T-cell (primary cell): ENCODE results near the gene PRDM1. TPM values are rescaled to one million over a fixed set of nuclear protein-coding genes. Genes with fewer than 3 reads are reported as not detected.

Source experiments
- ATAC-seq, 4 experiments: fragments of 200-7000 bp in 3 of 4; fragments of 150-1000 bp in 1 of 4; cut with Tn5 transposase; replicated peaks in 1 of 4; 1 replicate in 3 of 4; 2 replicates in 1 of 4; pipeline ENCODE4 v1.10.0; 2021; ENCODE audit warnings: moderate library complexity in 3 of 4, mild to moderate bottlenecking in 2 of 4, moderate number of reproducible peaks in 1 of 4
- CTCF ChIA-PET, 2 donors: fragments of 300-600 bp; sonication (Branson Sonifier 250); formaldehyde crosslinking; loops; one replicate each; lab custom pipeline; 2022; ENCODE audit warnings: antibody characterized with exemption in 2 of 2; lab: Charles Lee
- POLR2A ChIA-PET, 2 donors: fragments of 300-600 bp; sonication (Branson Sonifier 250); formaldehyde crosslinking; loops; one replicate each; lab custom pipeline; 2022; ENCODE audit warnings: antibody characterized with exemption in 2 of 2; lab: Charles Lee
- DNase-seq, 35 experiments: peaks; one replicate each; pipeline versions ENCODE4 v3.0.0 to v3.0.0-alpha.2; 2013 to 2023
- H3K27ac ChIP-seq: one replicate; pipeline ENCODE4 v1.5.1; 2013; ENCODE audit warnings: low read length
- H3K27me3 ChIP-seq, 2 experiments: replicated peaks in 1 of 2; 1 replicate in 1 of 2; 2 replicates in 1 of 2; pipeline versions ENCODE4 v1.6.1 to v1.7.0; 2013; ENCODE audit warnings: low read length in 1 of 2, mixed read lengths in 1 of 2; ENCODE audit not compliant: control insufficient read depth in 2 of 2, insufficient read depth in 2 of 2; ENCODE audit errors: extremely low read depth in 1 of 2
- H3K36me3 ChIP-seq, 2 donors: 1 replicate in 1 of 2; 2 replicates in 1 of 2; pipeline versions ENCODE4 v1.6.1 to v1.7.0; 2013; ENCODE audit warnings: low read length in 1 of 2; ENCODE audit not compliant: control insufficient read depth in 2 of 2, insufficient read depth in 1 of 2; ENCODE audit errors: extremely low read depth in 1 of 2
- H3K4me1 ChIP-seq, 2 experiments: 1 replicate in 1 of 2; 2 replicates in 1 of 2; pipeline versions ENCODE4 v1.6.1 to v1.7.0; 2013; ENCODE audit warnings: low read length in 2 of 2, mixed read lengths in 1 of 2; ENCODE audit not compliant: insufficient read depth in 2 of 2, control insufficient read depth in 1 of 2; ENCODE audit errors: extremely low read depth in 1 of 2
- H3K4me3 ChIP-seq, 2 donors: 1 replicate in 1 of 2; 2 replicates in 1 of 2; pipeline versions ENCODE4 v1.5.1 to v1.7.0; 2013; ENCODE audit warnings: mild to moderate bottlenecking in 2 of 2, low read length in 1 of 2, moderate library complexity in 1 of 2; ENCODE audit not compliant: control insufficient read depth in 1 of 2; ENCODE audit errors: extremely low read depth in 1 of 2
- H3K9me3 ChIP-seq: 2 replicates; pipeline ENCODE4 v1.7.0; 2013
- H3K27ac Mint-ChIP-seq, 2 donors: one replicate each; pipeline ENCODE4 v1.8.0; 2020 to 2021; ENCODE audit warnings: mild to moderate bottlenecking in 2 of 2, mixed read lengths in 2 of 2
- H3K27me3 Mint-ChIP-seq, 2 donors: one replicate each; pipeline ENCODE4 v1.8.0; 2021 to 2022; ENCODE audit warnings: mixed read lengths in 2 of 2
- H3K36me3 Mint-ChIP-seq: one replicate; pipeline ENCODE4 v1.8.0; 2021; ENCODE audit warnings: mixed read lengths
- H3K4me1 Mint-ChIP-seq, 3 donors: one replicate each; pipeline ENCODE4 v1.8.0; 2020 to 2022; ENCODE audit warnings: mixed read lengths in 3 of 3, mild to moderate bottlenecking in 1 of 3
- H3K4me3 Mint-ChIP-seq, 3 donors: one replicate each; pipeline ENCODE4 v1.8.0; 2020 to 2022; ENCODE audit warnings: mild to moderate bottlenecking in 3 of 3, mixed read lengths in 3 of 3, moderate library complexity in 3 of 3
- H3K9me3 Mint-ChIP-seq, 3 donors: one replicate each; pipeline ENCODE4 v1.8.0; 2020 to 2022; ENCODE audit warnings: mixed read lengths in 3 of 3
- WGBS: methylation state at CpG from one replicate; pipeline ENCODE4 v1.1.5; 2013; ENCODE audit warnings: missing lambda C conversion rate; ENCODE audit not compliant: insufficient coverage; 5-methylcytosine and 5-hydroxymethylcytosine counted together
- total RNA-seq, 35 experiments: library from RNA in 6 of 35; stranded (reverse) in 6 of 35; fragments of 120-200 nt in 1 of 35; gene quantifications; one replicate each; pipeline versions ENCODE4 v1.2.1 to v1.2.4 and lab custom pipeline; 2013 to 2026

Gene PRDM1
- total RNA-seq, 5 donors from 2014 or later (not counting 1 experiment from before 2014, with no cell fraction given) = 21.9 to 108 (median 30.6) TPM

- ChIA-PET POLR2A (interaction anchor here in 1 of 2 donors (0.7 kb wide), 1 partner anchor 8 kb away, joined by 3 read pairs; no protein-coding TSS in a partner anchor), CTCF (interaction anchor here in 1 of 2 donors (0.7 to 1.3 kb wide), 3 partner anchors 12 to 123 kb away, joined by 3 read pairs; no protein-coding TSS in a partner anchor)
- Mint-ChIP-seq H3K27me3 (no peaks in the 10 kb centered on the region), H3K4me3 (peak overlapping the region; percentile 88 to 93 (median 88)), H3K27ac (peak overlapping the region; percentile 96 to 98), H3K36me3 (peaks cover 37% of the 10 kb centered on the region), H3K4me1 (peaks cover 82 to 92% (median 92%) of the 10 kb centered on the region in 3 donors), H3K9me3 (no peaks in the 10 kb centered on the region)
- no peak for DNase-seq
- peak overlapping the region; percentile 85 for H3K27ac ChIP-seq
- no peak for ATAC-seq
- H3K9me3 ChIP-seq = no peaks in the 10 kb centered on the region
- H3K4me3 ChIP-seq = peak overlapping the region in 1 of 2 donors; percentile 75
- H3K36me3 ChIP-seq = peaks cover 0 to 13% of the 10 kb centered on the region in 2 donors
- 53% methylated on average over 7 of the region's 9 CpGs for WGBS
- H3K27me3 ChIP-seq = no peaks in the 10 kb centered on the region
- H3K4me1 ChIP-seq = peaks cover 30 to 52% of the 10 kb centered on the region in 2 experiments
Measured at GRCh38 chr6:106100755-106101154, 14.6 kb downstream of the PRDM1 start.

GRCh38 chr6:106101466-106101865 lies 15.3 kb downstream of the PRDM1 start:
- Histone ChIP-seq H3K27ac (peak overlapping the region; percentile 85), H3K9me3 (no peaks in the 10 kb centered on the region), H3K4me3 (peak overlapping the region in 1 of 2 donors; percentile 75), H3K27me3 (no peaks in the 10 kb centered on the region), H3K4me1 (peaks cover 29 to 57% of the 10 kb centered on the region in 2 experiments), H3K36me3 (peaks cover 0 to 20% of the 10 kb centered on the region in 2 donors)
- Mint-ChIP-seq H3K36me3 (peaks cover 44% of the 10 kb centered on the region), H3K27me3 (no peaks in the 10 kb centered on the region), H3K9me3 (no peaks in the 10 kb centered on the region), H3K4me1 (peaks cover 75 to 93% (median 93%) of the 10 kb centered on the region in 3 donors), H3K27ac (peak overlapping the region; percentile 96 to 98), H3K4me3 (peak overlapping the region; percentile 88 to 93 (median 88))
- ChIA-PET CTCF (interaction anchor here in 1 of 2 donors (0.8 to 1.3 kb wide), 2 partner anchors 11 to 122 kb away, joined by 3 read pairs; no protein-coding TSS in a partner anchor), POLR2A (interaction anchor here in 1 of 2 donors (0.6 to 0.7 kb wide), 2 partner anchors 9 to 225 kb away, joined by 3 read pairs; no protein-coding TSS in a partner anchor)
- DNase-seq = no peak
- WGBS = no CpG with 5 or more reads among the region's 3 CpGs
- ATAC-seq = no peak

- Histone ChIP-seq H3K27ac (peak overlapping the region; percentile 85), H3K4me3 (peak overlapping the region in 1 of 2 donors; percentile 75), H3K9me3 (no peaks in the 10 kb centered on the region), H3K36me3 (peaks cover 0 to 26% of the 10 kb centered on the region in 2 donors), H3K4me1 (peaks cover 23 to 63% of the 10 kb centered on the region in 2 experiments), H3K27me3 (no peaks in the 10 kb centered on the region)
- no peak for DNase-seq
- no peaks in the 10 kb centered on the region for H3K9me3 Mint-ChIP-seq
- H3K27me3 Mint-ChIP-seq = no peaks in the 10 kb centered on the region
- ATAC-seq = no peak
- peaks cover 75 to 94% (median 94%) of the 10 kb centered on the region in 3 donors for H3K4me1 Mint-ChIP-seq
- ChIA-PET CTCF (interaction anchor here in 1 of 2 donors (0.8 kb wide), 1 partner anchor 121 kb away, joined by 3 read pairs; no protein-coding TSS in a partner anchor), POLR2A (interaction anchor here in 1 of 2 donors (0.6 to 1.0 kb wide), 2 partner anchors 224 to 644 kb away, joined by 3 read pairs; no protein-coding TSS in a partner anchor)
- H3K27ac Mint-ChIP-seq = peak overlapping the region; percentile 96 to 98
- H3K4me3 Mint-ChIP-seq = peak overlapping the region; percentile 88 to 93 (median 88)
- WGBS = no CpG with 5 or more reads among the region's 5 CpGs
- peaks cover 50% of the 10 kb centered on the region for H3K36me3 Mint-ChIP-seq
Measured at GRCh38 chr6:106102034-106102433, 15.9 kb downstream of the PRDM1 start.

- H3K27me3 Mint-ChIP-seq = no peaks in the 10 kb centered on the region
- Histone ChIP-seq H3K27ac (peak overlapping the region; percentile 85), H3K4me1 (peaks cover 17 to 66% of the 10 kb centered on the region in 2 experiments), H3K9me3 (no peaks in the 10 kb centered on the region), H3K27me3 (no peaks in the 10 kb centered on the region), H3K36me3 (peaks cover 0 to 34% of the 10 kb centered on the region in 2 donors), H3K4me3 (peak overlapping the region; percentile 11 to 75)
- peak overlapping the region; percentile 96 to 98 for H3K27ac Mint-ChIP-seq
- DNase-seq (no peak), ATAC-seq (no peak)
- H3K36me3 Mint-ChIP-seq = peaks cover 58% of the 10 kb centered on the region
- peak overlapping the region; percentile 88 to 93 (median 88) for H3K4me3 Mint-ChIP-seq
- WGBS = 73% methylated on average over 2 of the region's 11 CpGs
- peaks cover 65 to 91% (median 91%) of the 10 kb centered on the region in 3 donors for H3K4me1 Mint-ChIP-seq
- no peaks in the 10 kb centered on the region for H3K9me3 Mint-ChIP-seq
- ChIA-PET CTCF (interaction anchor here (0.7 to 1.0 kb wide), 3 partner anchors 8 to 112 kb away, joined by 3 read pairs; no protein-coding TSS in a partner anchor), POLR2A (interaction anchor here in 1 of 2 donors (0.5 to 1.0 kb wide), 2 partner anchors 109 to 645 kb away, joined by 3 read pairs; no protein-coding TSS in a partner anchor)
Measured at GRCh38 chr6:106102967-106103727, 17.0 kb downstream of the PRDM1 start.

GRCh38 chr6:106103728-106104109 lies 17.6 kb downstream of the PRDM1 start:
- H3K4me1 Mint-ChIP-seq = peaks cover 59 to 94% (median 89%) of the 10 kb centered on the region in 3 donors
- H3K36me3 Mint-ChIP-seq = peaks cover 63% of the 10 kb centered on the region
- H3K4me1 ChIP-seq = peaks cover 12 to 62% of the 10 kb centered on the region in 2 experiments
- no peaks in the 10 kb centered on the region for H3K9me3 Mint-ChIP-seq
- CTCF ChIA-PET = interaction anchor here (0.7 to 1.0 kb wide), 2 partner anchors 14 to 113 kb away, joined by 3 read pairs; no protein-coding TSS in a partner anchor
- peaks cover 0 to 39% of the 10 kb centered on the region in 2 donors for H3K36me3 ChIP-seq
- peak overlapping the region; percentile 96 to 98 for H3K27ac Mint-ChIP-seq
- ATAC-seq (peak; percentile 54 to 69 (median 66)), DNase-seq (peak in 21 of 35 experiments; percentile 24 to 72 (median 36))
- WGBS = 0% methylated on average over 5 of the region's 9 CpGs
- no peaks in the 10 kb centered on the region for H3K9me3 ChIP-seq
- no peaks in the 10 kb centered on the region for H3K27me3 Mint-ChIP-seq
- POLR2A ChIA-PET = interaction anchor here in 1 of 2 donors (0.5 kb wide), 1 partner anchor 110 kb away, joined by 3 read pairs; no protein-coding TSS in a partner anchor
- peak overlapping the region; percentile 88 to 93 (median 88) for H3K4me3 Mint-ChIP-seq
- H3K27me3 ChIP-seq = no peaks in the 10 kb centered on the region
- peak overlapping the region; percentile 11 to 75 for H3K4me3 ChIP-seq
- H3K27ac ChIP-seq = peak overlapping the region; percentile 85
